ENCODE data around the gene ADCY1.

Gene ADCY1

DNA sequence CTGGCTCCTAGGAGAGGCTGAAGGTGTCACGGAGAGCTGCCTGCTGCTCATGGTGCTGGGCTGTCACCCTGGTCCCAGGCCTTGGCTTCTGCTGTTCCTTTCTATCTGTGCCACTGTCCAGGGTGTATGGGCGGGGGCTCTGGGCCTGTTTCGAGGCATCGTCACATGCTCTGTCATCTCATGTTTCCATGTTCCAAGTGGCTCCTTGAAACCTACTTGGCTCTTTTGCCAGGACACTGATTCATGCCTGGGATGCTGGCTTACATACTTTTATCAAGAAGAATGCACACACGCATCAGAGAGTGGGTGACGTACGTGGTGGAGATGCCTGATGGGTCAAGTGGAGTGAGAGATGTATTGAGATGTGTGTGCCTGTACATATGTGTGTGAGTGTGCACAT is 50.9 kb downstream of the ADCY1 start:
- DNase-seq (ENCODE audit: low spot score): no peak

DNA sequence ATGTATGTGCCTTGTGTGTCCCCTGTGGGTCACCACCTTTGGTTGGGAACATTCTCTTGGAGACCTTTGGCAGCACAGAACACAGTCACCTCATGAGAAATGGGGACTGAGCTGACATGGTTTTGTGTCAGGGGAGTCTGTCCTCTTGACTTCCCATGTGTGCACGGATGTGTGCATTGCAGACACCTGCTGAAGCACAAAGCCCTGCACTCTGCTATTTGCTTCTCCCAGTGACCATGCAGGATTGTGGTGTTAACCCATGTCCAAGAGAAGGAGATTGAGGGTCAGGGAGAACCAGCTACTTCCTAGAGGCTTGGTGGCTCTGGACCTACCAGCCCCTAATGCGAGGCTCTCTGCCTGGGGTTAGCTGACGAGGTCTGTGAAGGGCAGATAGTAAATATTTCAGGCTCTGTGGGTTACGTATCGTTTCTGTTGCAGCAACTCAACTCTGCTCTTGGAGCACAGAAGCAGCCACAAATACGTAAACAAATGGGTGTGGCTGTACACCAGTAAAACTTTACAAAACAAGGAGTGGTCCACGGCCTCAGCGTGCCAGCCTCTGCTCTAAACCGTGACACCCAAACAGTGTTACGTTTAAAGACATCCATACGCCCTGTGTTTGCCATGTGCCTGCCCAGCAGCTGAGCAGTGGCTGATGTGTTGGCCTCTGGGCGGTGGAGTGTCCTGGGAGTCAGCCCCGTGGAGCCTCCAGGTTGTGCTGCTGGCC is 51.7 kb downstream of the ADCY1 start:
- DNase-seq (ENCODE audit: low spot score): no peak

DNA sequence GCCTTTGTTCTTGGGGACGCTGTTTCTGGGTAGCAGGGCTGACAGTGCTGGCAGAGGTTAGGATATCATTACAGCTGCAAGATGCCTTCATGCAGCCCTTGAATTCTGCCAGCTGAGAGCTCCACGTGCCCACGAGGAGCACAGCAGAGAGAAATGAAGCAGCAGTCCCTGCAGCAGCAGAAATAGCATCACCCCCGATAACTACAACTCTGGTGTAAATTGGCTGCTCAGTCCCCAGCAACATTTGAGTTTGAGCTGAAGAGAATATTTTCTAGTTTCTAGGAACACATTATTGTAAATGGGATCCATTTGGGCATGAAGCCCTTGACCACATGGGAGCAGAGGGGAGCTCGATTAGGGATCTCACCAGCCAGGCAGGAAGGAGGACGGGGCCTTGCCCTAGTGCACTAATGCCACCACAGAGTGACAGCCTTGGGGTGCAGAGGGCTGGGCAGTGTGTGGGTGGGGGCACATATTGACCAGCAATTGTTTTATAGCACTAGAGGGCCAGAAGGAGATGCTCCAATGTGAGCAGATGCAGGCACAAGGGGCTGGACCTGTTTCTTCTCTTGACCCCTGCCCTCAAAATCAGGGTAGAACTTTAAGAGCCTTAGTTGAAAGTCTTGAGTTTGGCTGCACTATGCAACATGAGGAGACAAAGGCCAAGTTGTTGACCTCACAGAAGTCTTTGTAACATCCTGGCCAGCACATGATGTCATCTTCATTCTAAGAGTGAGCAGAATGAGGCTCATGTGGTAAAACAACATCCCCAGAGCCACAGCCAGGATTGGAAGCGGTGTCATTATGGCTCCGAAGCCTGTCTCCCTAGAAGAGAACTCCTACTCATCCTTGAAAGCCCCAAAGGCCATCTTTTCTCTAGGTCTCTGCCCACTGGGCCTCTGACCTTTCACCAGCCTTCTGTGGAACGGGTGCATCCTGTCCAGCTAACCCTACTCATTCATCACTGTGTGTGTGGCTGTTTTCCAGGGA is 52.6 kb downstream of the ADCY1 start:
- DNase-seq (ENCODE audit: low spot score): peak; percentile 26

DNA sequence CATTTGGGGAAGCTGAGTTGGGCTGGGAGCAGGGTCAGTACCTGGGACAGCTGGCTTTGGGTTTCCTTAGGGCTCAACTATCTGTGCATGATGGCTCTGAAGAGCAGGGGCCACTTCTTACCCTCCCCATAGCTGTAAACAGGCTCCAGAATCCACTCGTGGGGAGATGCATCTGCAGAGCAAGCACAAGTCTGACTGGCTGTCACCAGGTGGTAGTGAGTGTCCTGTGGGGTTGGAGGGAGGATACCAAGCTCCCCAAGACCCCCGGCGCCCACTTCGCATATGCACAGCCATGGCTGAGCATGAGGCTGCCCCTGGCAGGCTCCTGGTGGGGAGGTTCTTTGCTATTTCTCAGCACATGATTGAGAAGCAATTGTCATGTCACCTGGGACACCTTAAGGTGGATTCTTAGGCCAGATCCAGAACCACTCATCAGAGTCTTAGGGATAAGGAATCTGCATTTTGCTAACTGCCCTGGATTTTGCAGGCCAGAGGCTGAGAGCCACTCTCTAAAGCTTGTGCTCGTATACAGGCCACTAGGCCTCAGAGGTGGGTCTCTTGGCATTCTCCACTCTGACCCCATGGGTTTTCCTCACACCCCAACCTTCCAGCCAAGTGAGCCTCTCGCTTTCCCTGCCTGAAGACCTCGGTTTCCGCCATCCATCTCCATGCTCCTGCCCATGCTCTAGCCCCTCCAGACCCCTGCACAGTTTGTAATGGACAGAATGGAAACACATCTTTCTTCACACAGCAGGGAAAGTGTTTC is 53.7 kb downstream of the ADCY1 start:
- no peak for DNase-seq (ENCODE audit: low spot score)

DNA sequence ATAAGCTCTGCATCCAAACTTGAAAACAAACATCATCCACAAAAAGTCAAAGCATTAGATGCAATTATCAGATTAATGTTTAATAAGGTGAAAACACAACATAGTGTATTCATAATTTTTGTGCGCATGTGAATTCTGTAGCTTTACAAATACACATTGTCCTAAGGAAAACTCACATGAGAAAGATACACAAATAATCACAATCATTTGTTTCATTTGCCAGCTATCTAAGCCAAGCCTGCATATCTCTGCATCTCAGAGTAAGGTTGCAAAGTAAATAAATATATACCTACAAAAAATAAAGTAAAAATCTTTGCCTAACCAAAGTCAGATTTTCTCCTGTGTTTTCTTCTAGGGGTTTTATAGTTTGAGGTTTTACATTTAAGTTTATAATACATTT is 57.4 kb downstream of the ADCY1 start:
- no peak for DNase-seq (ENCODE audit: low spot score)

DNA sequence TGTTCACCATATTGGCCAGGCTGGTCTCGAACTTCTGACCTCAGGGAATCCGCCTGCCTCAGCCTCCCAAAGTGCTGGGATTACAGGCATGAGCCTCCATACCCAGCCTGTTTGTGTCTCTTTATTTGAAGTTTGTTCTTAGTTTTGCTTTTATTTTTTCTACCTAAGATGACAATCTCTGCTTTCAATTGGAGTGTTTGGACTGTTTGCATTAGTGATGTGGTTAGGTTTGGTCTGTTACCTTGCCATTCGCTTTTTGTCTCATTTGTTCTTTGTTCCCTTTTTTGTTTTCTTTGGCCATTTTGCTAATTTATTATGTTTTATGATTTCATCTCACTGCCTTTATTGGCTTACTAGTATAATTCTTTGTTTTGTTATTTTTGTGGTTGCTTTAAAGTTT is 62.6 kb downstream of the ADCY1 start:
- no peak for DNase-seq (ENCODE audit: low spot score)

DNA sequence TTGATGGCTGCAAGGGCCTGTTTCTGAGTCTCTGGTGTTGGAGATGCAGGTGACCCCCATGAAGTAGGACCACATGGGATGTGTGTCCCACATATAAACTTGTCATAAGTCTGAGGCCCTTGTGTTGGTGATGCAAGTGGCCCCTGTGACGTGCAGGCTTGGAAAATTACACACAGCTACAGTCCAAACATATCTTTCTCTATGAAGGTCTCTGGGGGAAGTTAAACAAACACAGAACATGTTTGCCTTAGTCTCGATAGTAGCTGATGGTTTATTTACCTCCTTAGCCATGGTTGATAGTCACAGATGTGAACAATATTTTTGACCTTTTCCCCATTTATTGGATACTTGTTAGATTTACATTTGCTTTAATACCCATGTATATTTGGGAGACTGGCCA is 64.7 kb downstream of the ADCY1 start:
- no peak for DNase-seq (ENCODE audit: low spot score)

DNA sequence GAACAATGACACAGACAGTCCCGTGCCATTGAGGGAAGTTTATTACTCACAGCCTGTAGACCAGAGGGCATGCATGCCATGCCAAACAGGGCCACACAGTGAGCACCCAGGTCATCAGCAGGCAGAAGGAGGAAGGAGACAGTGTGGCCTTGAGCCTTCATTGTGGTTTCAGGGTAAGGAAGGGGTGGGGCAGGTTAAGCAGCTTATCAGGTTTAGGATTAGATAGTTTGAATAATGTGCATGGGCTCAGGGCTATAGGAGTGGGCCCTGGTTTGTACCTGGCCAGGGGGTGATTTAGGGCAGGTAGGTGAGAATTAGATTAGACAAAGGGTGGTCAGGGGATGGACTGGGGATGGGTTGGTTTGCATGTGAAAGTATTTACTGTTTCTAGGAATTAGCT is 67.9 kb downstream of the ADCY1 start:
- no peak for DNase-seq (ENCODE audit: low spot score)

DNA sequence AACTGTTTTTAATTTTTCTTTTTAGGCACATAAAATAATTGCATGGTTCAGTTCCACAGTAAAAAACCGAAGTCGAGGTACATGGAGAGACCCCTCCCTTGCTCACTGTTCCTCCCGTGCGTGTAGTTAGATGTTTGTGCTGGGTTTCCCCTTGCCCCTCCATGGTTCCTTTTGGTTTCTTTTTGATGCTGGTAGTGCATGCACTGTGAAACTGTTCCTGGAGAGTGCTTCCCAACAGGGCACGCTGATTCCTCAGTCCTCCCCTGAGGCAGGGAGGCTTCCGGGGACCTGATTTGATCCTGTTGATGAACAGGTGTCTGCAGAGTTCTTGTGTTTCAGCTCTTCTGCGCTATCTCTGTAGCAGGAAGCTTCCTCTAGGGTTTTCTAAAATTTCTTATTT is 69.5 kb downstream of the ADCY1 start:
- no peak for DNase-seq (ENCODE audit: low spot score)

DNA sequence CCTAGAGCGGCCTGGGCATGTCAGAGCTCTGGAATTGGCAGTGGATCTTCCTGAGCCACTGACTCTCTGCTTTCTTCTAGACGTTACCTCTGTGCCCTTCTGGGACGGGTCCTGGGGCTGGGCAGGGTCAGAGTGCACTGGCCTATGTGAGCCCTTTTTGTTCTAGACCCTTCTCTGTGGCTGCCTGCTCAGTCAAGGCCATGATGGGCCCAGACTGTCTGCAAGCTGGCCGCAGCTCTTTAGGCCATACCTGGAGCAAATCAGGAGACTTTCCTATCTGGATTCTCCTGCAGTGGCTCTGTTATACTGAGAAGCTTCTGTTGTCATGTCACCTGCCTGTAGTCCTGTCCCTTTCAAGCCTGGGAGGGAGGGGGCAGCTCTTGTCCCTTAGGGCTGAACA is 70.1 kb downstream of the ADCY1 start:
- DNase-seq (ENCODE audit: low spot score): no peak

DNA sequence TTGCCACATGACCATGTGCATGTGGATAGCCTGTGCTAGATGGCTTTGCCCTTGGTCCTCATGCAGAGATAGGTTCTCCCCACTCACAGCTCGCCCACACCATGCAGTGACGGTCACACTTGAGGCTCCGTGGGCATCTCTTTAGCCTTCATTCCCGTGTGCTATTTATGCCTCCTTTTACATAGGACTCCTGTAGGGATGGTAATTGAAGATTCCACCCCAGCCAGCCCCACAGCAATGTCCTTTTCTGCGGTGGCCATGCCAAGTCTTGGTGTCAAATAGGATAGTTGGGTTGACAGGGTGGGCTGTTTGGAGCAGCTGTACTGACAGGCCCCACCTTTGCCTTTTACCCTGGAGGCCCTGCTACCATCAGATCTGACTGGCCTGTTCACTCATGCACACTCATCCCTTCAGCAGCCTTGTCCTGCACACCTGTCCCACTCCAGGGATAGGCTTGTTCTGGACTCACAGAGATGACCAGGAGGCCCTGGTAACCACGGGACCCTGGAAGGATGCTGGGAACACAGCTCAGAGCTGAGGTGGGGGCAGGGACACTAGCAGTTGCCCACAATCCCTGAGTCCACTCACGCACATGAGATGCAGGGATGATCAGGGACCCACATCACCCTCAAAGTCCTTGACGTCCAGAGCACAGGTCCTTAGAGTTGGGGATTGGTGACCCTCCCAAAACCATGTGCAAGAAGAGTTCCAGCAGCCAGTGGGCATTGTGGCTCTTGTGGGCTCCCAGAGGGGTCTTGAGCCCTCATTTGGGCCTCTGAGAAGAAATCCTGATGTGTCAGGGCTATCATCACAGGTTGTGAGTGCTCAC is 71.2 kb downstream of the ADCY1 start:
- no peak for DNase-seq (ENCODE audit: low spot score)

DNA sequence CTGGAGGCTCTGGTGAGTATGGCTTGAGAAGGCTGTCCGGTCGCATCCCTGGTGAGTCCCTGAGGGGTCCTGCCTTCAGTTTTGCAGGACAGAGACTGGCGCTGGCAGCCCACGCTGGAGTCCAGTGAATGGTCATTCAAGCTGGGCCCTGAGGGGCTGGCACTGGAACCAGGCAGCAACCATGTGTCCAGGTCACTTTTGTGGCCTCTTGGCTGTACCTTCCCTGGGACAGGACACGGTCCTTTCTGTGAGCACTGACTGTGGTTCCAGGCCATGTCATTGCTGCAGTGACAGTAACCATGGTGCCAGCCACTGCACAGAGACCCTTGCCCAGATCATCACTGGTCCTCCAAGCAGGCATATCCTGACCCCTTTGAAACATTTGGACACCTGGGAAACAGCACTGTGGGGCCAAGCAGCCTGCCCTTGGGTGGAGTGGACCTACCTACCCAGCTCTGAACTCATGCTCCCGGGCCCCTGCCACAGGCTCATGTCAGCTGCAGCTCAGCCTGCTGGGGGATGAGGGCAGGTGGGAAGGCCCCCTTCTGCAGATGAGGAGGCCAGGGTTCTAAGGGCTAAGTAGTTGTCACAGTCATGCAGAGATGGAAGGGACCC is 72.1 kb downstream of the ADCY1 start:
- DNase-seq (ENCODE audit: low spot score): no peak

DNA sequence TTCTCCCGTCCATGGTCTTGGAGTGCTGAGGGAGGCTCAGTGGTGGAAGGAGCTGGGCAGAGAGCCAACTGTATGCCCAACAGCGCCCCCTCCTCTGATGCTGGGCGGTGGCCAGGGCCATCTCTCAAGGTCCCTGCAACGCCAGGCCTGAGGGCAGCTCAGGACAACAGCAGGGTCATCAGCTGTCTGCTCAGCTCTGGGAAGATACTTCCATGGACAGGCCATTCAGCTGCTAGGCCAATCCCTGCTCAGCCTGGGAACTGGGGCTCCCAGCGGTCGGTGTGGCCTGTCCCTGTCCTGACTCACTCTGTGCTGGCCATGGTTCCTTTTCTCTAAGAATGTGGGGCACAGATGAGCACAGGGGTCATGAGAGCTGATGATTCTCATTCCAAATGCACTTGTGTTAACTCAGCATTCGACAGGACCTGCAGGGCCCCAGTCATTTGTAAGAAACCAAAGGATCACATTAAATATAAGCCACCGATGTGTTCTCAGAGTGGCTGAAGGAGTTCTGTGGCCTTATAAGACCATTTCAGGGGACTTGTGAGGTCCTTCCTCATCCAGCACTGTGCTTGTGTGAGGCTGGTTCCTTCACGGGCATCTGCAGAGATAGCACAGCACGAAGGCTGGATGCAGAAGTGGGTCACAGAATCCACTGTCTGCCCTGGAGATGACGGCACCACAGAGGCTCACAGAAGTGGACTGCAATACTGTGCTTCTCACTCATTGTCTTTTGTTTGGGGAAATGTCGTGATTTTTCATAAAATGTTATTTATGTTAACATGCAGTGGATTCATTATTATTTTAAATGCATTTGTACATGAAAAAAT is 73.0 kb downstream of the ADCY1 start:
- no peak for DNase-seq (ENCODE audit: low spot score)

DNA sequence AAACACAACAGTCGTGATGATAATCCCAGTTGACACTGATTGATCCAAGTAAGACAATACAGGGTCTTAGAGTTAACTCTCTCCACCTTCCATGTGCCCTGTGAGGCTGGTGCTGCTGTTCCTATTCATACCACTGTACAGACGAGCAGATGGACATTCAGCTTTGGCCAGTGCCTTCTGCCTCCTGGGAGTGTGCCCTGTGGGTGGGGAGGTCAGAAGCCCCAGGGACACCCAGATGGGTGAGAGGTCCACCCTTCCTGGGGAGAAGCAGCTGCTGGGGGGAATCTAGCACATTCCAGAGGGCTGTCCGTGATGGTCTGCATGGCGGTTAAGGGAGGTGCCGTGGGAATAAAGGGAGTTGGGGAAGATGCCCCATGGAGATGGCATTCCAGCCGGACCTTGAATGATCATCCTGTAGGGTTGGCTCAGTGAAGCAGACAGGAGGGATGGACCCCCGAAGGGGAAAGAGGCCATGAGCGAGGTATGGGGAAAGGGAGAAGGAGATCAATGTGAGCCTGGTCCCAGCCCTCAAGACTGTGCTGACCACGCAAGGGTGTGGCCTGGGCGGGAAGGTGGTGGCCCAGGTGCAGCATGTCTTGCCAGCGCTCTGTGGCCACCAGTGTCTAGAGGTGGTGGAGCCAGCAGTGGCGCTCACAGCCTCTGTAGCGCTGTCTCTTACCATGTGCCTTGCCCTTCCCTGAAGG is 74.0 kb downstream of the ADCY1 start:
- no peak for DNase-seq (ENCODE audit: low spot score)

DNA sequence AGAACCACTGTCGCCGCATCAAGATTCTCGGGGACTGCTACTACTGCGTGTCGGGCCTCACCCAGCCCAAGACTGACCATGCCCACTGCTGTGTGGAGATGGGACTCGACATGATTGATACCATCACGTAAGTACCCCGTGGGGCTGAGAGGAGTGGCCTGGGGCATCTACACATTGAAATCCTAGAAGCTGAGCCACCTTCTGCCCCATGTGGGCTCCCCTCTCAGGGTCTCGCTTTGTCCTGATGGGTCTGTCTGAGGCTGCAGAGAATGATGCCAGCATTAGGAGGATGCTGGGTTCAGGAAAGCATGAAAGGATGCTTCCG is 74.5 kb downstream of the ADCY1 start:
- DNase-seq (ENCODE audit: low spot score): no peak

DNA sequence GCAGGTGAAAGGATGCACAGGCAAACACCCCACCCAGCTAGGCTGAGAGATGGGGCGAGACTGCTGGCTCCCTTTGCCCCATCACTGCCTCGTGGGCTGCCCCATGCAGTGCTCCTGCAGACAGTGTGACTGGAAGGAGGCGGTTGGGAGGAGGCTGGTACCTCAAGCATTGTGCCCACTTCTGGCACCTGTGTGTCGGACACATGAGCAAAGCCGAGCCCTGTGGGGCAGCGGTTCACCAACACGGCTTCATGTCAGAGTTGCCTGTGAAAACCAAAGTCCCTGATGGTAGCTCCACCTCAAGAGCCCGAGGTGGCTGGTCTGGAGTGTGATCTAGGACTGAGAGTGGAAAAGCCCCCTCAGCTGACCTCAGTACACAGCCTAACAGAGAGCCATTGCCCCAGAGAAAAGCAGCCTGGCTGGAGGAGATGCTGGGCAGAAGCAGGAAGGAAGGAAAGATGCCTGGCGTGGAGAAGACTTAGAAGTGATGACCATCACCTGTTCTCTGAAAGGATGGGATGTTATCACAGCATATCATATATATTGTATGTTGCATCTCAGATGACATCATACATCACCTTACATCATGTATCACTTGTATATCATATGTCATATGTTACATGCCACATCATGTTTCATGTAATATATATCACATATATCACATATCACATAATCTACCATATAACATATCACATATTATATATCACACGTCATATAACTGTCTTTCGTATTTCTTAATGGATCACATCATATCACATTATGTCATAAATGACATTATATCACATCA is 75.6 kb downstream of the ADCY1 start:
- no peak for DNase-seq (ENCODE audit: low spot score)

DNA sequence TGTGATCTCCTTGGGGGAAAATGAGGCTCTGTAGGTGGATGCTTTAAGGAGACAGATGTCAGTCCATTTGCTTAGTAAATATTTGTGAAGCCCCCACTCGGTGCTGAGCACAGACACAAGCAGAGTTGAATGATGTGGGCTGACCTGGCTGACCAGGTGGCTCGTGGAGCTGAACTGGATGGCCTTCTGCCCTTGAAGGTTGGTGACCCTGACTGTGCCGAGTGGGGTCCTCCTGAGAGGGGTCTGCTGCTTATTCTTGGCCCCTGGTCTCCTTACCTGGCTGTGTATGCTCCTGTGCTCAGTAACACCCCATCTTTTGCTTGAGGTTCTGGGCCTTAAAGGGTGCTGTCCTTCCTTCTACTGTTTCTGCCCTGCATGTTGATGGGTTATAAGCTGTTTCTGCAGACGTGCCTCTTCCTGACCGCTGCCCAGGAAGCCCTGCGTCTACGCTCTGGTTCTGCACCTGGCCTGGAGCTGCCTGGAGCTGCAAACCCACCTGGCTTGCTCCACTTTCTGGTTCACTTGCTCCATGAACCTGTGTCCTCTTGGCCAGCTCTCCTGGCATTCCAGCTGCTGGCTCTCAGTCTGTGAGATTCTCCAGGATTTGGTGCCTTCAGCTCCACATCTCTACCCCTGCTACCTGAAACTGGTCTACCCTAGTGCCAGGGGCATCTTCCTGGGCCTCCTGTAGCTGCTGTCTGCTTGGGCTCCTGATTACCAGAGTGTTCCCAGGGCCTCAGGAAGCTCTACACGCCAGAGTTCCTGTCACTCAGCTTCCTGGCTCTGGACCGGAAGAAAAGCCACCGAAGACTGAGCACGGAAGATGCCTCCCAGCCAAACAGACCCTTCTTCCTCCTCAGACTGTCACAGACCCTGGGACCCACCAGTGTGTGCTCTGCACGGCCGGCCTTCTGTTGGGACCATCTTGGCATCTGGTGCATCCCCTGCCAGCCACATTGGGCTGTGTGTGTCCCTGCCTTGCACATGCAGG is 76.5 kb downstream of the ADCY1 start:
- no peak for DNase-seq (ENCODE audit: low spot score)

DNA sequence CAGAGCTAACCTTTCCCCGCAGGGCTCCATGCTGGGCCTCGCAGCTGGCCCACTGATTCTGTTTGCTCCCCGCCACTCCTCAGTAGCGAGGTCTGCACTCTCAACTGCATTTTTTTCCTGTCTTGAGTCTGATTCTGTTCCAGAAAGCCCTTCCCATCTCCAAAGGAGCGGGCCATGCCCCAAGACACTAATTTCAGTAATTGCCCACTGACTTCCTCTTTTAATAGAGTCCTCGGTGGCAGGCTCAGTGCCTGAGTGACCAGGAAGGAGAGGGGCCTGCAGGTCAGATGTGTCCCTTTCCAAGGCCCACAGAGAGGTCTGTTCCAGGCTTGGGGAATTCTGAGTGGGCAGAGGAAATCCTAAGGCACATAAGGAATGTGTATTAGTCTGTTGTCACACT is 77.4 kb downstream of the ADCY1 start:
- no peak for DNase-seq (ENCODE audit: low spot score)
